Neural crest cell (in vitro differentiated cells): Measurements from ENCODE around the gene PCNX2. TPM values are rescaled to one million over a fixed set of nuclear protein-coding genes. Genes with fewer than 3 reads are reported as not detected.

Source experiments
- DNase-seq: peaks from one replicate; pipeline ENCODE4 v3.0.0; 2021; ENCODE audit warnings: low read depth, mixed read lengths, low spot score
- H3K27ac Mint-ChIP-seq: one replicate; pipeline ENCODE4 v1.8.0; 2021; ENCODE audit warnings: mild to moderate bottlenecking, mixed read lengths; ENCODE audit not compliant: unreplicated experiment
- H3K27me3 Mint-ChIP-seq: 2 replicates; pipeline ENCODE4 v1.8.0; 2021; ENCODE audit warnings: low read depth, mild to moderate bottlenecking, mixed read lengths
- H3K36me3 Mint-ChIP-seq: 2 replicates; pipeline ENCODE4 v1.8.0; 2021; ENCODE audit warnings: low read depth, mild to moderate bottlenecking, mixed read lengths
- H3K4me1 Mint-ChIP-seq: 2 replicates; pipeline ENCODE4 v1.8.0; 2021; ENCODE audit warnings: mixed read lengths
- H3K4me3 Mint-ChIP-seq: one replicate; pipeline ENCODE4 v1.8.0; 2021; ENCODE audit warnings: mild to moderate bottlenecking, mixed read lengths
- H3K9me3 Mint-ChIP-seq: 2 replicates; pipeline ENCODE4 v1.8.0; 2021; ENCODE audit warnings: mixed read lengths
- total RNA-seq: library from RNA; stranded (reverse); gene quantifications from 2 replicates; pipeline ENCODE4 v1.2.1, GENCODE V29; 2021
- TF ChIP-seq, protein P1 (sequence below): fragments of 200-600 bp; sonication (generic); conservative IDR thresholded peaks from 2 replicates; pipeline ENCODE4 v1.5.0; 2021; ENCODE audit warnings: antibody characterized with exemption, mild to moderate bottlenecking

PCNX2 gene
- total RNA-seq, 1 donor from 2014 or later: 13.6 TPM

DNA sequence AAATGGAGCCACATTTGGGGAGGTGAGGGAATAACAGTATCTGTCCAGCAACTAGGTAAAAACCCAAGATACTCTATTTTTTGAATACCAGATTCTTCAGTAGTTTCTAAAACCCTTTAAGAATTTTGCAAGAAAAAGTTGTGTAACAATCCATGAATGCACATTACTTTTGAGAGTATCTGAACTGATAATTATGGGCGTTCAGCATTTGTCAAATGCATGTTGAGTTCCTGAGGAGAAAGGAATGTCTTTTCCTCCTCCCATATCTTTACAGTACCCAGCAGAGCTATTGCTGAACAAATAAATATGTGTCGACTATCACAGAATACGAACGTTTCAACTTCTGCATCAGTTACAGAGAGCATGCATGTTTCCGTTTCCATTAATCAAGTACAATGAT is 104.5 kb downstream of the PCNX2 start:
- H3K27ac Mint-ChIP-seq: no peak overlapping the region

DNA sequence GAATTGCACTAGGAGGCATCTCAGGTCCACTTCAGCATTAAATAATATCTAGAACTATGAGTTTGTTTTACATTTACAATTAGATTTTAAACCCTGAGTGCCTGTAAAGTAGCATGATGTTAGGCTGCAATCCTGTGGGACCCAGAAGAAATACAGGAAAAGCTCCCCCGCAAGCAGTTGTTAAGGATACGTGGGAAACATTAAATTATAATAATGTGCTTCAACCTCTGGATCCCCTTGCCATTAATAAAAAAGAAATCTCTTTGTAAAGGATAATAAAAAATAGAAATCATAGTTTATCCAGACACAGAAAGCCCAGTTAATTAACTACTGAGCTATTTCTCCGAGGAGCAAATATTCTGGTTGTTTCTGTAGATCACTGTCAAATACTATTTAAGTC is 106.0 kb downstream of the PCNX2 start:
- DNase-seq: no peak
- Mint-ChIP-seq H3K4me3 (no peak overlapping the region), H3K27ac (no peak overlapping the region), H3K36me3 (peaks cover 16% of the 10 kb centered on the region), H3K9me3 (peaks cover 7% of the 10 kb centered on the region), H3K27me3 (no peaks in the 10 kb centered on the region), H3K4me1 (peaks cover 5% of the 10 kb centered on the region)
- TF ChIP-seq, protein P1, sequence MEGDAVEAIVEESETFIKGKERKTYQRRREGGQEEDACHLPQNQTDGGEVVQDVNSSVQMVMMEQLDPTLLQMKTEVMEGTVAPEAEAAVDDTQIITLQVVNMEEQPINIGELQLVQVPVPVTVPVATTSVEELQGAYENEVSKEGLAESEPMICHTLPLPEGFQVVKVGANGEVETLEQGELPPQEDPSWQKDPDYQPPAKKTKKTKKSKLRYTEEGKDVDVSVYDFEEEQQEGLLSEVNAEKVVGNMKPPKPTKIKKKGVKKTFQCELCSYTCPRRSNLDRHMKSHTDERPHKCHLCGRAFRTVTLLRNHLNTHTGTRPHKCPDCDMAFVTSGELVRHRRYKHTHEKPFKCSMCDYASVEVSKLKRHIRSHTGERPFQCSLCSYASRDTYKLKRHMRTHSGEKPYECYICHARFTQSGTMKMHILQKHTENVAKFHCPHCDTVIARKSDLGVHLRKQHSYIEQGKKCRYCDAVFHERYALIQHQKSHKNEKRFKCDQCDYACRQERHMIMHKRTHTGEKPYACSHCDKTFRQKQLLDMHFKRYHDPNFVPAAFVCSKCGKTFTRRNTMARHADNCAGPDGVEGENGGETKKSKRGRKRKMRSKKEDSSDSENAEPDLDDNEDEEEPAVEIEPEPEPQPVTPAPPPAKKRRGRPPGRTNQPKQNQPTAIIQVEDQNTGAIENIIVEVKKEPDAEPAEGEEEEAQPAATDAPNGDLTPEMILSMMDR: no peak

More for the DNA sequence above, 104.5 kb downstream of the PCNX2 start:
- Mint-ChIP-seq H3K4me3 (no peak overlapping the region), H3K27me3 (no peaks in the 10 kb centered on the region), H3K9me3 (peaks cover 10% of the 10 kb centered on the region), H3K36me3 (peaks cover 21% of the 10 kb centered on the region), H3K4me1 (peaks cover 5% of the 10 kb centered on the region)
- DNase-seq: no peak
- TF ChIP-seq, protein P1: no peak

DNA sequence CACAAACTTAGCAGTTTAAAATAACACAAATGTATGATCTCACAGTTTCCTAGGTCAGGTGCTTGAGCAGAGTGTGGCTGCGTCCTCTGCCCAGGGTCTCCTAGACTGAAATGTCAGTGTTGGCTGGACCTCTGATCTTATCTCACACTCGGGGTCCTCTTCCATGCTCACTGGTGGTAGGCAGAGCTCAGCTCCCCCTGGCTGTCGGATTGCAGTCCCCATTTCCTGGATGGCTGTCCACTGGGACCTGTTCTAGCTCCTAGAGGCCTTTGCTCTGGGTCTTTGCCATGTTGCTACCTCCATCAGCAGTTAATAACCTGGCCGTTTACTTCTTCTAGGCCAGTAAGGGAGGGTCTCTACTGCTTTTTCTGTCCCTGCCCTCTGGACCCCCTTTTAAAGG is 107.5 kb downstream of the PCNX2 start:
- H3K4me1 Mint-ChIP-seq: peaks cover 11% of the 10 kb centered on the region
- no peaks in the 10 kb centered on the region for H3K9me3 Mint-ChIP-seq
- peaks cover 6% of the 10 kb centered on the region for H3K36me3 Mint-ChIP-seq
- no peak overlapping the region for H3K4me3 Mint-ChIP-seq
- H3K27ac Mint-ChIP-seq: no peak overlapping the region
- TF ChIP-seq, protein P1: no peak
- no peak for DNase-seq
- no peaks in the 10 kb centered on the region for H3K27me3 Mint-ChIP-seq

DNA sequence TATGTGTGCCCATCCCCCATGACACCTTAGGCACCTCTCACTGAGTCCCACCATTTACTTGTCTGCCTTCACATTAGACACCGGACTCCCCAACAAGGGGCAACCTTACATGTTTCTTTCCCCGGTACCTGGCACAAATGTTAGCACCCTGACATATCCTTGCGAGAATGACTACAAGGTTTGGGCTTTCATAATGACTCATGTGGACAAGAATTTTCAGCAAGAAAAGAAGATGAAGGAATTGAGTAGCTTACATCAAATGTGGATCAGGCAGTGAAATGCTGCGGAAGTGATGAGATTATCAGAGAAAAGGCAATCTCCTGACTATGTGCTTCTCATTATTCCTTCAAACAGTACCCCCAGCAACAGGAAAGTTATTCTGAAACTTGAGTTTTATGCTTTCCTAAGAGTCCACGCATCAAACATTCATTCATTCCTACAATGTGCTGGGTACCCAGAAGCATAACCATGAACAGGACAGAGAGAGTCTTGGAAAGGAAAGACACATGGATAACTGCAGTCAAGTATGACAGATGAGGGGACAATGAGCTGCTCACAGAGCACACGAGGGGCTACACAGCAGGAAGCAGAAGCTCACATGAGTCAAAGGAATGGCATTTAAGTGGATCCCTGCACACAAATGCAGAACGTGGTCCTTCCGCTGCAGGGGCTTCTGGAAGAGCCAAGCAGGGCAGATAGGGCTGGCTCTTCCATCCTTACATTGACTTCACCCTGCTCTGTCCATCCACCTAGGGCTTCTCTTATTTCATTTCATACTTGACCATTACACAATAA is 112.1 kb downstream of the PCNX2 start:
- Mint-ChIP-seq H3K9me3 (peaks cover 2% of the 10 kb centered on the region), H3K27me3 (no peaks in the 10 kb centered on the region), H3K36me3 (peaks cover 12% of the 10 kb centered on the region), H3K27ac (no peak overlapping the region), H3K4me3 (no peak overlapping the region), H3K4me1 (peaks cover 10% of the 10 kb centered on the region)
- no peak for DNase-seq
- TF ChIP-seq, protein P1: no peak

DNA sequence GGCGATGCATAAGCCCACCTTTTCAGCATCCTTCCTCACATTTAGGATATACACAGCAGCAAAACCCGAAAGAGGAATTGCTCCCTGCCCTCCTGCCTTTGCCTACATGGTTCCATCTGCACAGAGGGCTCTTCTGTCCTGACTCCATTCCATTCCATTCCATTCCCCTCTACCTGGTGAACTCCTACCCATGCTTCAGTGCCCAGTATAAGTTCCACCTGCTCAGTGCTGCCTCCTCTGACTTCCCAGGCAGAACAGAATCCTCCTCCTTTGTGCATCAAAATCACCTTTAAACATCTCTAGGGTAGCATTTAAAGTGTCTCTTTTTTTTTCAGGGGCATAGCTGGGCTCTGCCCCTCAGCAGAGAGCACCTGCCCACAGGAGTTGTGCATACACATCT is 112.9 kb downstream of the PCNX2 start:
- Mint-ChIP-seq H3K4me3 (no peak overlapping the region), H3K36me3 (peaks cover 18% of the 10 kb centered on the region), H3K27me3 (no peaks in the 10 kb centered on the region), H3K9me3 (peaks cover 2% of the 10 kb centered on the region), H3K27ac (no peak overlapping the region), H3K4me1 (peaks cover 10% of the 10 kb centered on the region)
- TF ChIP-seq, protein P1: no peak
- no peak for DNase-seq
